SU-DHL-6 (cell line): ENCODE results near the gene RPL23.

Source experiments
- H2AFZ ChIP-seq: fragments of 200-600 bp; sonication (generic); 2 replicates; pipeline ENCODE4 v1.6.1; 2014; ENCODE audit warnings: low read depth, mild to moderate bottlenecking, moderate library complexity, mixed read lengths, antibody characterized with exemption, low read length; ENCODE audit not compliant: severe bottlenecking
- H3F3A ChIP-seq: fragments of 200-600 bp; shearing (Covaris generic); 2 replicates; pipeline ENCODE4 v1.6.0; 2016; ENCODE audit warnings: antibody characterized with exemption, mild to moderate bottlenecking; ENCODE audit not compliant: insufficient read depth
- H3K27ac ChIP-seq: fragments of 200-600 bp; sonication (generic); 2 replicates; pipeline ENCODE4 v1.5.1; 2016; ENCODE audit warnings: low read depth, mild to moderate bottlenecking, low read length, moderate library complexity, mixed read lengths
- H3K27me3 ChIP-seq: fragments of 200-600 bp; sonication (generic), shearing (Covaris generic); 2 replicates; pipeline ENCODE4 v1.6.0; 2014; ENCODE audit warnings: mild to moderate bottlenecking, low read length
- H3K36me3 ChIP-seq: fragments of 200-600 bp; sonication (generic); 2 replicates; pipeline ENCODE4 v1.6.1; 2014; ENCODE audit warnings: mild to moderate bottlenecking, low read length, mixed read lengths
- H3K4me2 ChIP-seq: fragments of 300-600, 200-600 bp; shearing (Covaris generic), sonication (generic); 2 replicates; pipeline ENCODE4 v1.6.0; 2014; ENCODE audit warnings: low read length, low read depth, mild to moderate bottlenecking; ENCODE audit not compliant: poor library complexity, severe bottlenecking
- H3K4me3 ChIP-seq: fragments of 200-600 bp; sonication (generic); 2 replicates; pipeline ENCODE4 v1.5.1; 2014; ENCODE audit warnings: antibody characterized with exemption, low read length, mild to moderate bottlenecking, mixed read lengths; ENCODE audit not compliant: insufficient read depth, poor library complexity, severe bottlenecking
- H3K79me2 ChIP-seq: fragments of 200-600 bp; sonication (generic); 2 replicates; pipeline ENCODE4 v1.6.1; 2014; ENCODE audit warnings: mild to moderate bottlenecking, low read length, moderate library complexity; ENCODE audit not compliant: insufficient read depth
- H3K9ac ChIP-seq: fragments of 200-600 bp; sonication (generic); 2 replicates; pipeline ENCODE4 v1.7.0; 2014; ENCODE audit warnings: mild to moderate bottlenecking, low read length
- H3K9me2 ChIP-seq: fragments of 200-600 bp; sonication (generic); replicated peaks from 2 replicates; pipeline ENCODE4 v1.6.1; 2014; ENCODE audit warnings: low read length; ENCODE audit not compliant: insufficient read depth
- H3K9me3 ChIP-seq: fragments of 200-600 bp; sonication (generic); 2 replicates; pipeline ENCODE4 v1.6.1; 2014; ENCODE audit warnings: low read length, mixed read lengths; ENCODE audit not compliant: insufficient read depth
- H4K20me1 ChIP-seq: fragments of 200-600 bp; sonication (generic); 2 replicates; pipeline ENCODE4 v1.6.1; 2014; ENCODE audit warnings: low read depth, mild to moderate bottlenecking, antibody characterized with exemption, low read length, moderate library complexity, mixed read lengths
- CTCF ChIP-seq: fragments of 200-600 bp; sonication (generic); IDR thresholded peaks from one replicate; pipeline ENCODE4 v1.5.1; 2017; ENCODE audit warnings: antibody characterized with exemption, mild to moderate bottlenecking, low read length, moderate library complexity; ENCODE audit not compliant: insufficient read depth, poor library complexity, severe bottlenecking
- EZH2phosphoT487 ChIP-seq: fragments of 200-600 bp; sonication (generic), shearing (Covaris generic); conservative IDR thresholded peaks from 2 replicates; pipeline ENCODE4 v1.6.1; 2018; ENCODE audit warnings: mild to moderate bottlenecking, antibody characterized with exemption, low read length, moderate library complexity, mixed read lengths

Gene RPL23

GRCh38 chr17:38853292-38854219 is at the start of gene RPL23:
TSS of gene RPL23 (minus strand) at chr17:38853721. CDS start at chr17:38853710, 11 bp downstream.
- Histone ChIP-seq H3K9ac (peak within 1 kb of the TSS; percentile 72), H3F3A (peaks cover 54% of the 10 kb centered on the region), H3K36me3 (peaks cover 42% of the 10 kb centered on the region), H3K9me2 (no peaks in the 10 kb centered on the region), H3K27me3 (no peaks in the 10 kb centered on the region), H4K20me1 (peaks cover 21% of the 10 kb centered on the region; the same call in 1 of the 2 replicates), H3K9me3 (no peaks in the 10 kb centered on the region), H3K4me3 (peak within 1 kb of the TSS; percentile 80), H3K4me2 (peak within 1 kb of the TSS; percentile 71), H2AFZ (peak within 1 kb of the TSS; percentile 58), H3K79me2 (peaks cover 34% of the 10 kb centered on the region), H3K27ac (peak within 1 kb of the TSS; percentile 83)
- TF ChIP-seq EZH2phosphoT487 (no peak), CTCF (no peak)

- no peaks in the 10 kb centered on the region for H3K9me3 ChIP-seq
- peaks cover 8% of the 10 kb centered on the region; the same call in 1 of the 2 replicates for H3F3A ChIP-seq
- no peak for TF ChIP-seq CTCF
- TF ChIP-seq EZH2phosphoT487 = no peak
- H3K4me3 ChIP-seq = no peak overlapping the region
- peaks cover 13% of the 10 kb centered on the region; the same call in 1 of the 2 replicates for H3K36me3 ChIP-seq
- H4K20me1 ChIP-seq = no peaks in the 10 kb centered on the region
- no peak overlapping the region for H3K9ac ChIP-seq
- no peaks in the 10 kb centered on the region for H3K9me2 ChIP-seq
- H3K27me3 ChIP-seq = no peaks in the 10 kb centered on the region
- no peak overlapping the region for H2AFZ ChIP-seq
- no peak overlapping the region for H3K27ac ChIP-seq
- no peak overlapping the region for H3K4me2 ChIP-seq
- H3K79me2 ChIP-seq = peaks cover 12% of the 10 kb centered on the region; the same call in 1 of the 2 replicates
Observed at GRCh38 chr17:38900978-38901656, 47.6 kb upstream of the RPL23 start.

- H3K27ac ChIP-seq = peak overlapping the region; percentile 91
- peaks cover 7% of the 10 kb centered on the region; the same call in 1 of the 2 replicates for H3K79me2 ChIP-seq
- H4K20me1 ChIP-seq = no peaks in the 10 kb centered on the region
- H3K9me2 ChIP-seq = no peaks in the 10 kb centered on the region
- peak overlapping the region; percentile 61 for H3K4me2 ChIP-seq
- H3K9me3 ChIP-seq = no peaks in the 10 kb centered on the region
- no peak overlapping the region for H3K4me3 ChIP-seq
- H2AFZ ChIP-seq = no peak overlapping the region
- TF ChIP-seq CTCF (no peak), EZH2phosphoT487 (no peak)
- H3F3A ChIP-seq = peaks cover 8% of the 10 kb centered on the region; the same call in 1 of the 2 replicates
- H3K36me3 ChIP-seq = peaks cover 7% of the 10 kb centered on the region; the same call in 1 of the 2 replicates
- no peaks in the 10 kb centered on the region for H3K27me3 ChIP-seq
- H3K9ac ChIP-seq = peak overlapping the region; percentile 66
Observed at GRCh38 chr17:38899421-38899820, 45.9 kb upstream of the RPL23 start.
